SK-N-SH treated with all-trans-retinoic acid at 6 μM for 48 hours (cell line): Measurements from ENCODE around the gene XKR3.
"Not testable (repeated sequence)": the region's sequence is repeated elsewhere in the genome, so short reads cannot be mapped to it uniquely, and the experiment has no call there.

Experiments
- ATAC-seq: fragments of 200-7000 bp; cut with Tn5 transposase; 3 replicates; pipeline ENCODE4 v1.9.1; 2020; ENCODE audit warnings: mild to moderate bottlenecking, moderate library complexity
- ARNTL ChIP-seq: fragments of 450-650 bp; formaldehyde crosslinking; IDR thresholded peaks from 2 replicates; pipeline ENCODE4 v1.5.0; 2020; ENCODE audit warnings: low read depth, mild to moderate bottlenecking, moderate library complexity, borderline replicate concordance
- BACH2 ChIP-seq: fragments of 250-450 bp; sonication (Bioruptor Pico); IDR thresholded peaks from 2 replicates; pipeline ENCODE4 v1.9.0; 2021; ENCODE audit warnings: mild to moderate bottlenecking, borderline replicate concordance
- CSRNP3 ChIP-seq: fragments of 250-450 bp; sonication (Bioruptor Pico); IDR thresholded peaks from 2 replicates; pipeline ENCODE4 v1.5.1; 2021; ENCODE audit warnings: mild to moderate bottlenecking, moderate library complexity
- ESRRG ChIP-seq: fragments of 250-450 bp; sonication (Bioruptor Pico); IDR thresholded peaks from 2 replicates; pipeline ENCODE4 v1.6.1; 2021; ENCODE audit warnings: mild to moderate bottlenecking
- GLIS3 ChIP-seq: fragments of 250-450 bp; sonication (Bioruptor Pico); IDR thresholded peaks from 2 replicates; pipeline ENCODE4 v1.5.0; 2020; ENCODE audit warnings: mild to moderate bottlenecking, moderate library complexity
- ISL1 ChIP-seq: fragments of 250-450 bp; sonication (Bioruptor Pico); IDR thresholded peaks from 2 replicates; pipeline ENCODE4 v2.1.2; 2022; ENCODE audit warnings: mild to moderate bottlenecking, moderate library complexity
- OSR1 ChIP-seq: fragments of 250-450 bp; sonication (Bioruptor Pico); IDR thresholded peaks from 2 replicates; pipeline ENCODE4 v1.8.0; 2022; ENCODE audit warnings: moderate library complexity, mild to moderate bottlenecking, inconsistent platforms
- PATZ1 ChIP-seq: fragments of 250-450 bp; sonication (Bioruptor Pico); IDR thresholded peaks from 2 replicates; pipeline ENCODE4 v1.8.0; 2020; ENCODE audit warnings: mild to moderate bottlenecking, moderate library complexity, borderline replicate concordance
- PPARA ChIP-seq: fragments of 250-450 bp; sonication (Bioruptor Pico); IDR thresholded peaks from 2 replicates; pipeline ENCODE4 v1.5.0; 2020; ENCODE audit warnings: mild to moderate bottlenecking, borderline replicate concordance
- RARB ChIP-seq: fragments of 250-450 bp; sonication (Bioruptor Pico); IDR thresholded peaks from 2 replicates; pipeline ENCODE4 v1.8.0; 2021; ENCODE audit warnings: mild to moderate bottlenecking, moderate library complexity
- SNAI2 ChIP-seq: fragments of 250-450 bp; sonication (Bioruptor Pico); IDR thresholded peaks from 2 replicates; pipeline ENCODE4 v1.5.0; 2020; ENCODE audit warnings: mild to moderate bottlenecking, moderate library complexity
- TCF4 ChIP-seq: fragments of 250-450 bp; sonication (Bioruptor Pico); IDR thresholded peaks from 2 replicates; pipeline ENCODE4 v1.8.0; 2021; ENCODE audit warnings: mild to moderate bottlenecking, moderate library complexity, borderline replicate concordance
- TOX ChIP-seq: fragments of 250-450 bp; sonication (Bioruptor Pico); IDR thresholded peaks from 2 replicates; pipeline ENCODE4 v1.8.0; 2021; ENCODE audit warnings: mild to moderate bottlenecking, moderate library complexity, borderline replicate concordance
- ZC3H10 ChIP-seq: fragments of 250-450 bp; sonication (Bioruptor Pico); IDR thresholded peaks from 2 replicates; pipeline ENCODE4 v1.5.1; 2021; ENCODE audit warnings: mild to moderate bottlenecking, moderate library complexity
- ZFP3 ChIP-seq: fragments of 250-450 bp; sonication (Bioruptor Pico); IDR thresholded peaks from 2 replicates; pipeline ENCODE4 v1.5.0; 2020; ENCODE audit warnings: mild to moderate bottlenecking, moderate library complexity
- ZFP30 ChIP-seq: fragments of 450-650 bp; formaldehyde crosslinking; IDR thresholded peaks from 2 replicates; pipeline ENCODE4 v1.5.0; 2022; ENCODE audit warnings: mild to moderate bottlenecking, moderate library complexity
- ZNF565 ChIP-seq: fragments of 450-650 bp; formaldehyde crosslinking; conservative IDR thresholded peaks from 2 replicates; pipeline ENCODE4 v1.5.0; 2020; ENCODE audit warnings: low read depth, mild to moderate bottlenecking, moderate library complexity
- ZNF70 ChIP-seq: fragments of 450-650 bp; formaldehyde crosslinking; IDR thresholded peaks from 2 replicates; pipeline ENCODE4 v1.5.0; 2020; ENCODE audit warnings: mild to moderate bottlenecking, moderate library complexity
- ZNF8 ChIP-seq: fragments of 450-650 bp; formaldehyde crosslinking; IDR thresholded peaks from 2 replicates; pipeline ENCODE4 v1.5.0; 2020; ENCODE audit warnings: mild to moderate bottlenecking, moderate library complexity
- TF ChIP-seq, protein P1 (sequence below): fragments of 250-450 bp; sonication (Bioruptor Pico); IDR thresholded peaks from 2 replicates; pipeline ENCODE4 v1.5.0; 2020; ENCODE audit warnings: mild to moderate bottlenecking, moderate library complexity
- TF ChIP-seq, protein P2 (sequence below): fragments of 250-450 bp; sonication (Bioruptor Pico); IDR thresholded peaks from 2 replicates; pipeline ENCODE4 v1.5.1; 2020; ENCODE audit warnings: low read depth, mild to moderate bottlenecking, moderate library complexity
- TF ChIP-seq, protein P3 (sequence below): fragments of 250-450 bp; sonication (Bioruptor Pico); IDR thresholded peaks from 2 replicates; pipeline ENCODE4 v1.8.0; 2021; ENCODE audit warnings: low read depth, mild to moderate bottlenecking, moderate library complexity, borderline replicate concordance

Gene XKR3

GRCh38 chr22:16803255-16803917 is 21.8 kb downstream of the XKR3 start:
- TF ChIP-seq RARB (CRISPR knock-in tag) (no peak), ARNTL (CRISPR knock-in tag) (no peak), ZFP3 (CRISPR knock-in tag) (no peak)
- ATAC-seq: no peak

GRCh38 chr22:16801571-16801970 is 23.6 kb downstream of the XKR3 start:
- TF ChIP-seq OSR1 (no peak), ZNF8 (CRISPR knock-in tag) (no peak)
- TF ChIP-seq, all 23 proteins: peak for 0
- no peak for ATAC-seq

GRCh38 chr22:16801088-16801487 is 24.1 kb downstream of the XKR3 start:
- no peak for ATAC-seq
- no peak for TF ChIP-seq ZNF70 (CRISPR knock-in tag)
- TF ChIP-seq CSRNP3: no peak
- TF ChIP-seq ARNTL (CRISPR knock-in tag): no peak
- no peak for TF ChIP-seq PPARA (CRISPR knock-in tag)
- no peak for TF ChIP-seq ZNF565 (CRISPR knock-in tag)
- TF ChIP-seq BACH2 (CRISPR knock-in tag): no peak
- TF ChIP-seq, protein P1, sequence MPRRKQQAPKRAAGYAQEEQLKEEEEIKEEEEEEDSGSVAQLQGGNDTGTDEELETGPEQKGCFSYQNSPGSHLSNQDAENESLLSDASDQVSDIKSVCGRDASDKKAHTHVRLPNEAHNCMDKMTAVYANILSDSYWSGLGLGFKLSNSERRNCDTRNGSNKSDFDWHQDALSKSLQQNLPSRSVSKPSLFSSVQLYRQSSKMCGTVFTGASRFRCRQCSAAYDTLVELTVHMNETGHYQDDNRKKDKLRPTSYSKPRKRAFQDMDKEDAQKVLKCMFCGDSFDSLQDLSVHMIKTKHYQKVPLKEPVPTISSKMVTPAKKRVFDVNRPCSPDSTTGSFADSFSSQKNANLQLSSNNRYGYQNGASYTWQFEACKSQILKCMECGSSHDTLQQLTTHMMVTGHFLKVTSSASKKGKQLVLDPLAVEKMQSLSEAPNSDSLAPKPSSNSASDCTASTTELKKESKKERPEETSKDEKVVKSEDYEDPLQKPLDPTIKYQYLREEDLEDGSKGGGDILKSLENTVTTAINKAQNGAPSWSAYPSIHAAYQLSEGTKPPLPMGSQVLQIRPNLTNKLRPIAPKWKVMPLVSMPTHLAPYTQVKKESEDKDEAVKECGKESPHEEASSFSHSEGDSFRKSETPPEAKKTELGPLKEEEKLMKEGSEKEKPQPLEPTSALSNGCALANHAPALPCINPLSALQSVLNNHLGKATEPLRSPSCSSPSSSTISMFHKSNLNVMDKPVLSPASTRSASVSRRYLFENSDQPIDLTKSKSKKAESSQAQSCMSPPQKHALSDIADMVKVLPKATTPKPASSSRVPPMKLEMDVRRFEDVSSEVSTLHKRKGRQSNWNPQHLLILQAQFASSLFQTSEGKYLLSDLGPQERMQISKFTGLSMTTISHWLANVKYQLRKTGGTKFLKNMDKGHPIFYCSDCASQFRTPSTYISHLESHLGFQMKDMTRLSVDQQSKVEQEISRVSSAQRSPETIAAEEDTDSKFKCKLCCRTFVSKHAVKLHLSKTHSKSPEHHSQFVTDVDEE (CRISPR knock-in tag): no peak
- no peak for TF ChIP-seq SNAI2 (CRISPR knock-in tag)
- TF ChIP-seq, protein P2, sequence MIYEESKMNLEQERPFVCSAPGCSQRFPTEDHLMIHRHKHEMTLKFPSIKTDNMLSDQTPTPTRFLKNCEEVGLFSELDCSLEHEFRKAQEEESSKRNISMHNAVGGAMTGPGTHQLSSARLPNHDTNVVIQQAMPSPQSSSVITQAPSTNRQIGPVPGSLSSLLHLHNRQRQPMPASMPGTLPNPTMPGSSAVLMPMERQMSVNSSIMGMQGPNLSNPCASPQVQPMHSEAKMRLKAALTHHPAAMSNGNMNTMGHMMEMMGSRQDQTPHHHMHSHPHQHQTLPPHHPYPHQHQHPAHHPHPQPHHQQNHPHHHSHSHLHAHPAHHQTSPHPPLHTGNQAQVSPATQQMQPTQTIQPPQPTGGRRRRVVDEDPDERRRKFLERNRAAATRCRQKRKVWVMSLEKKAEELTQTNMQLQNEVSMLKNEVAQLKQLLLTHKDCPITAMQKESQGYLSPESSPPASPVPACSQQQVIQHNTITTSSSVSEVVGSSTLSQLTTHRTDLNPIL: no peak
- TF ChIP-seq ZNF8 (CRISPR knock-in tag): no peak
- no peak for TF ChIP-seq ZFP30
- no peak for TF ChIP-seq ZFP3 (CRISPR knock-in tag)
- no peak for TF ChIP-seq ZC3H10 (CRISPR knock-in tag)
- no peak for TF ChIP-seq GLIS3
- TF ChIP-seq OSR1: no peak
- TF ChIP-seq ESRRG (CRISPR knock-in tag): no peak
- TF ChIP-seq TOX: no peak
- TF ChIP-seq TCF4 (CRISPR knock-in tag): no peak
- no peak for TF ChIP-seq PATZ1

DNA sequence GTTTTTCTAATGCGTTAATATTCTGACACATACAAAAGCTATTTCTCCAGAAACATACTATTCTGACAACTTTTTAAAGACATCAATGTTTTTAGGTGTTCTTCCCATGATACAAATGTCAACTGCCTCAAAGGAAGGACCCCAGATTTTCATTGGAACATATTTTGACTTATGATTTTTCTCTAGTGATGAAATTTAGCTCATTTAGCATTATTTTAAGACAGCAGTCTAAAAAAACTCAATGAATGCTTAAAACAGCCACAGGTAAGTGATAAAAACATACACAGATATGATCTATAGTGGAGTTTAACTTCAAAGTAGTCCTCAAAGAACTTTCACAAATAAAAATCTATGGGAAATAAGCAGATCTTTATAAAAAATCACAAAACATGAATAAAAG is 24.9 kb downstream of the XKR3 start:
- TF ChIP-seq ZFP30 (no peak), ZNF8 (CRISPR knock-in tag) (no peak), ISL1 (no peak), PPARA (CRISPR knock-in tag) (no peak), PATZ1 (no peak), TOX (no peak), ZC3H10 (CRISPR knock-in tag) (no peak), BACH2 (CRISPR knock-in tag) (no peak), ZNF565 (CRISPR knock-in tag) (no peak), TCF4 (CRISPR knock-in tag) (no peak), ZFP3 (CRISPR knock-in tag) (no peak), OSR1 (no peak), RARB (CRISPR knock-in tag) (no peak)
- TF ChIP-seq, protein P2: no peak
- TF ChIP-seq, protein P3, sequence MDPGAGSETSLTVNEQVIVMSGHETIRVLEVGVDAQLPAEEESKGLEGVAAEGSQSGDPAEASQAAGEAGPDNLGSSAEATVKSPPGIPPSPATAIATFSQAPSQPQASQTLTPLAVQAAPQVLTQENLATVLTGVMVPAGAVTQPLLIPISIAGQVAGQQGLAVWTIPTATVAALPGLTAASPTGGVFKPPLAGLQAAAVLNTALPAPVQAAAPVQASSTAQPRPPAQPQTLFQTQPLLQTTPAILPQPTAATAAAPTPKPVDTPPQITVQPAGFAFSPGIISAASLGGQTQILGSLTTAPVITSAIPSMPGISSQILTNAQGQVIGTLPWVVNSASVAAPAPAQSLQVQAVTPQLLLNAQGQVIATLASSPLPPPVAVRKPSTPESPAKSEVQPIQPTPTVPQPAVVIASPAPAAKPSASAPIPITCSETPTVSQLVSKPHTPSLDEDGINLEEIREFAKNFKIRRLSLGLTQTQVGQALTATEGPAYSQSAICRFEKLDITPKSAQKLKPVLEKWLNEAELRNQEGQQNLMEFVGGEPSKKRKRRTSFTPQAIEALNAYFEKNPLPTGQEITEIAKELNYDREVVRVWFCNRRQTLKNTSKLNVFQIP (CRISPR knock-in tag): no peak
- ATAC-seq: no peak

DNA sequence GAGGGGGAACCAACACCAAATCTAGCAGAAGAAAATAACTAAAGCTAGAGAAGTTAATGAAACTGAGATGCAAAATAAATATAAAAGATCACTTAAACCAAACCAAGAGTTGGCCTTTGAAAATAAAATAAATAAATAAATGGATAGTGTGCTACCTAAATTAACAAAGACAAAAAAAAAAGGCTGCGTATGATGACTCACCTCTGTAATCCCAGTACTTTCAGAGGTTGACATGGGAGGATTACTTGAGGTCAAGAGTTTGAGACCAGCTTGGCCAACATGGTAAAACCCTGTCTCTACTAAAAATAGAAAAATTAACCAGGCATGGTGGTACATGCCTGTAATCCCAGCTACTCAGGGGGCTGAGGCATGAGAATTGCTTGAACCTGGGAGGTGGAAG is 29.7 kb downstream of the XKR3 start:
- not testable (repeated sequence) for ATAC-seq
